HepG2 (cell line): Measurements from ENCODE around the gene TUBA4B. TPM values are rescaled to one million over a fixed set of nuclear protein-coding genes. Genes with fewer than 3 reads are reported as not detected.

Experiments
- CBX5 ChIP-seq: sonication (generic); formaldehyde crosslinking; IDR thresholded peaks from 2 replicates; pipeline ENCODE4 v1.4.0; 2020; ENCODE audit warnings: missing genetic modification reagents, borderline replicate concordance
- CEBPB ChIP-seq: IDR thresholded peaks from 2 replicates; pipeline ENCODE4 v1.6.1; 2011; ENCODE audit warnings: low read depth, low read length, improper control_type of control experiment, borderline replicate concordance
- GABPB1 ChIP-seq: IDR thresholded peaks from 2 replicates; pipeline ENCODE4 v1.6.1; 2016; ENCODE audit warnings: mild to moderate bottlenecking, missing genetic modification reagents, moderate library complexity, missing compliant biosample characterization
- MBNL3 ChIP-seq: fragments of 250-450 bp; sonication (Bioruptor Pico); conservative IDR thresholded peaks from 2 replicates; pipeline ENCODE4 v1.8.0; 2022; ENCODE audit warnings: mild to moderate bottlenecking, inconsistent platforms
- MLLT10 ChIP-seq: sonication (generic); formaldehyde crosslinking; IDR thresholded peaks from 2 replicates; pipeline ENCODE4 v1.4.0; 2020; ENCODE audit warnings: missing genetic modification reagents
- NFYB ChIP-seq: sonication (generic); formaldehyde crosslinking; IDR thresholded peaks from 2 replicates; pipeline ENCODE4 v1.4.0; 2020; ENCODE audit warnings: missing genetic modification reagents
- PLSCR1 ChIP-seq: sonication (generic); formaldehyde crosslinking; IDR thresholded peaks from 2 replicates; pipeline ENCODE4 v1.5.0; 2020; ENCODE audit warnings: missing genetic modification reagents, mild to moderate bottlenecking, borderline replicate concordance
- ZNF205 ChIP-seq: IDR thresholded peaks from 2 replicates; pipeline ENCODE4 v1.6.1; 2018; ENCODE audit warnings: missing biosample characterization, missing genetic modification reagents
- ZNF230 ChIP-seq: sonication (generic); formaldehyde crosslinking; IDR thresholded peaks from 2 replicates; pipeline ENCODE4 v1.4.0; 2020; ENCODE audit warnings: mild to moderate bottlenecking, missing genetic modification reagents
- ZNF253 ChIP-seq: sonication (generic); formaldehyde crosslinking; IDR thresholded peaks from 2 replicates; pipeline ENCODE4 v1.8.0; 2022; ENCODE audit warnings: mild to moderate bottlenecking, missing genetic modification reagents, borderline replicate concordance
- ZNF264 ChIP-seq: sonication (generic); formaldehyde crosslinking; IDR thresholded peaks from 2 replicates; pipeline ENCODE4 v1.4.0; 2020; ENCODE audit warnings: missing genetic modification reagents
- ZNF34 ChIP-seq: sonication (generic); formaldehyde crosslinking; IDR thresholded peaks from 2 replicates; pipeline ENCODE4 v1.4.0; 2020; ENCODE audit warnings: mild to moderate bottlenecking, missing genetic modification reagents, borderline replicate concordance
- ZNF619 ChIP-seq: sonication (generic); formaldehyde crosslinking; IDR thresholded peaks from 2 replicates; pipeline ENCODE4 v1.4.0; 2020; ENCODE audit warnings: mild to moderate bottlenecking, missing genetic modification reagents
- ZNF709 ChIP-seq: sonication (generic); formaldehyde crosslinking; IDR thresholded peaks from 2 replicates; pipeline ENCODE4 v1.5.0; 2020; ENCODE audit warnings: mild to moderate bottlenecking, missing genetic modification reagents
- ZNF724P ChIP-seq: sonication (generic); formaldehyde crosslinking; IDR thresholded peaks from 2 replicates; pipeline ENCODE4 v1.8.0; 2022; ENCODE audit warnings: missing genetic modification reagents, borderline replicate concordance
- polyA plus RNA-seq, 8 experiments: library from polyadenylated mRNA; depleted of rRNA in 3 of 8; stranded (reverse) in 7 of 8; unstranded in 1 of 8; fragments of >200 nt; fragmentation: Illumina TruSeq in 4 of 8; extraction: Trizol in 4 of 8; gene quantifications; 2 replicates each; pipeline versions ENCODE4 v1.2.1 to v1.2.3, GENCODE V29; 2011 to 2016; ENCODE audit warnings: low read depth in 4 of 8, missing spikeins in 1 of 8, mixed read lengths in 1 of 8; ENCODE audit not compliant: insufficient read depth in 1 of 8
- total RNA-seq, 5 experiments: library from RNA; depleted of rRNA; stranded (reverse); fragments of >200 nt; fragmentation: Illumina TruSeq; extraction: Trizol; gene quantifications; 2 replicates each; pipeline ENCODE4 v1.2.3, GENCODE V29; 2016; ENCODE audit warnings: low read depth in 1 of 5
- TF ChIP-seq, protein P1 (sequence below): sonication (generic); formaldehyde crosslinking; IDR thresholded peaks from 2 replicates; pipeline ENCODE4 v1.5.0; 2020; ENCODE audit warnings: missing genetic modification reagents, mild to moderate bottlenecking, borderline replicate concordance
- TF ChIP-seq, protein P2 (sequence below): sonication (generic); IDR thresholded peaks from 2 replicates; pipeline ENCODE4 v1.6.1; 2016; ENCODE audit warnings: low read depth, borderline replicate concordance
- TF ChIP-seq, protein P3 (sequence below): sonication (generic); formaldehyde crosslinking; IDR thresholded peaks from 2 replicates; pipeline ENCODE4 v1.5.1; 2020; ENCODE audit warnings: mild to moderate bottlenecking, moderate library complexity, missing genetic modification reagents
- TF ChIP-seq, protein P4 (sequence below): IDR thresholded peaks from 2 replicates; pipeline ENCODE4 v1.6.1; 2016; ENCODE audit warnings: mild to moderate bottlenecking, missing biosample characterization, missing genetic modification reagents
- TF ChIP-seq, protein P5 (sequence below): sonication (generic); formaldehyde crosslinking; IDR thresholded peaks from 2 replicates; pipeline ENCODE4 v1.4.0; 2020; ENCODE audit warnings: missing genetic modification reagents
- TF ChIP-seq, protein P6 (sequence below): sonication (generic); formaldehyde crosslinking; IDR thresholded peaks from 2 replicates; pipeline ENCODE4 v1.5.0; 2020; ENCODE audit warnings: mild to moderate bottlenecking, missing genetic modification reagents

The TUBA4B gene
- total and polyA plus RNA-seq, 2 of the 13 experiments (the other 11 are each of a cell fraction or from before 2014, with no cell fraction given), result 0.18 to 0.22 TPM

GRCh38 chr2:219249203-219249980 lies 3.7 kb upstream of the TUBA4B start (continued):
- TF ChIP-seq PLSCR1 (no peak), ZNF619 (CRISPR knock-in tag) (no peak), ZNF34 (0 out of 2 replicates have a peak, but pooled peaks have one; percentile 46), ZNF230 (CRISPR knock-in tag) (no peak), CBX5 (peak; percentile 55; the same call in 1 of the 2 replicates), MLLT10 (CRISPR knock-in tag) (no peak), ZNF724P (CRISPR knock-in tag) (peak; percentile 61; the same call in 1 of the 2 replicates), ZNF709 (CRISPR knock-in tag) (peak; percentile 93; the same call in 1 of the 2 replicates), ZNF205 (CRISPR knock-in tag) (peak; percentile 51; the same call in 1 of the 2 replicates), GABPB1 (CRISPR knock-in tag) (peak; percentile 70), MBNL3 (CRISPR knock-in tag) (no peak), ZNF264 (CRISPR knock-in tag) (0 out of 2 replicates have a peak, but pooled peaks have one; percentile 22), ZNF253 (no peak; the same call in 1 of the 2 replicates), CEBPB (no peak), NFYB (0 out of 2 replicates have a peak, but pooled peaks have one; percentile 6)
- TF ChIP-seq, protein P1, sequence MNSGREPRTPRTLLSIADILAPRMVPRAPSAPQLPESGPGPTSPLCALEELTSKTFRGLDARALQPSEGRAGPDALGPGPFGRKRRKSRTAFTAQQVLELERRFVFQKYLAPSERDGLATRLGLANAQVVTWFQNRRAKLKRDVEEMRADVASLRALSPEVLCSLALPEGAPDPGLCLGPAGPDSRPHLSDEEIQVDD (CRISPR knock-in tag), result no peak
- TF ChIP-seq, protein P2, sequence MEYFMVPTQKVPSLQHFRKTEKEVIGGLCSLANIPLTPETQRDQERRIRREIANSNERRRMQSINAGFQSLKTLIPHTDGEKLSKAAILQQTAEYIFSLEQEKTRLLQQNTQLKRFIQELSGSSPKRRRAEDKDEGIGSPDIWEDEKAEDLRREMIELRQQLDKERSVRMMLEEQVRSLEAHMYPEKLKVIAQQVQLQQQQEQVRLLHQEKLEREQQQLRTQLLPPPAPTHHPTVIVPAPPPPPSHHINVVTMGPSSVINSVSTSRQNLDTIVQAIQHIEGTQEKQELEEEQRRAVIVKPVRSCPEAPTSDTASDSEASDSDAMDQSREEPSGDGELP, result peak; percentile 93
- TF ChIP-seq, protein P3, sequence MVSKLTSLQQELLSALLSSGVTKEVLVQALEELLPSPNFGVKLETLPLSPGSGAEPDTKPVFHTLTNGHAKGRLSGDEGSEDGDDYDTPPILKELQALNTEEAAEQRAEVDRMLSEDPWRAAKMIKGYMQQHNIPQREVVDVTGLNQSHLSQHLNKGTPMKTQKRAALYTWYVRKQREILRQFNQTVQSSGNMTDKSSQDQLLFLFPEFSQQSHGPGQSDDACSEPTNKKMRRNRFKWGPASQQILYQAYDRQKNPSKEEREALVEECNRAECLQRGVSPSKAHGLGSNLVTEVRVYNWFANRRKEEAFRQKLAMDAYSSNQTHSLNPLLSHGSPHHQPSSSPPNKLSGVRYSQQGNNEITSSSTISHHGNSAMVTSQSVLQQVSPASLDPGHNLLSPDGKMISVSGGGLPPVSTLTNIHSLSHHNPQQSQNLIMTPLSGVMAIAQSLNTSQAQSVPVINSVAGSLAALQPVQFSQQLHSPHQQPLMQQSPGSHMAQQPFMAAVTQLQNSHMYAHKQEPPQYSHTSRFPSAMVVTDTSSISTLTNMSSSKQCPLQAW (CRISPR knock-in tag), result peak; percentile 99
- TF ChIP-seq, protein P4, sequence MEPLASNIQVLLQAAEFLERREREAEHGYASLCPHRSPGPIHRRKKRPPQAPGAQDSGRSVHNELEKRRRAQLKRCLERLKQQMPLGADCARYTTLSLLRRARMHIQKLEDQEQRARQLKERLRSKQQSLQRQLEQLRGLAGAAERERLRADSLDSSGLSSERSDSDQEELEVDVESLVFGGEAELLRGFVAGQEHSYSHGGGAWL, result no peak
- TF ChIP-seq, protein P5, sequence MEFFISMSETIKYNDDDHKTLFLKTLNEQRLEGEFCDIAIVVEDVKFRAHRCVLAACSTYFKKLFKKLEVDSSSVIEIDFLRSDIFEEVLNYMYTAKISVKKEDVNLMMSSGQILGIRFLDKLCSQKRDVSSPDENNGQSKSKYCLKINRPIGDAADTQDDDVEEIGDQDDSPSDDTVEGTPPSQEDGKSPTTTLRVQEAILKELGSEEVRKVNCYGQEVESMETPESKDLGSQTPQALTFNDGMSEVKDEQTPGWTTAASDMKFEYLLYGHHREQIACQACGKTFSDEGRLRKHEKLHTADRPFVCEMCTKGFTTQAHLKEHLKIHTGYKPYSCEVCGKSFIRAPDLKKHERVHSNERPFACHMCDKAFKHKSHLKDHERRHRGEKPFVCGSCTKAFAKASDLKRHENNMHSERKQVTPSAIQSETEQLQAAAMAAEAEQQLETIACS (CRISPR knock-in tag), result no peak
- TF ChIP-seq, protein P6, sequence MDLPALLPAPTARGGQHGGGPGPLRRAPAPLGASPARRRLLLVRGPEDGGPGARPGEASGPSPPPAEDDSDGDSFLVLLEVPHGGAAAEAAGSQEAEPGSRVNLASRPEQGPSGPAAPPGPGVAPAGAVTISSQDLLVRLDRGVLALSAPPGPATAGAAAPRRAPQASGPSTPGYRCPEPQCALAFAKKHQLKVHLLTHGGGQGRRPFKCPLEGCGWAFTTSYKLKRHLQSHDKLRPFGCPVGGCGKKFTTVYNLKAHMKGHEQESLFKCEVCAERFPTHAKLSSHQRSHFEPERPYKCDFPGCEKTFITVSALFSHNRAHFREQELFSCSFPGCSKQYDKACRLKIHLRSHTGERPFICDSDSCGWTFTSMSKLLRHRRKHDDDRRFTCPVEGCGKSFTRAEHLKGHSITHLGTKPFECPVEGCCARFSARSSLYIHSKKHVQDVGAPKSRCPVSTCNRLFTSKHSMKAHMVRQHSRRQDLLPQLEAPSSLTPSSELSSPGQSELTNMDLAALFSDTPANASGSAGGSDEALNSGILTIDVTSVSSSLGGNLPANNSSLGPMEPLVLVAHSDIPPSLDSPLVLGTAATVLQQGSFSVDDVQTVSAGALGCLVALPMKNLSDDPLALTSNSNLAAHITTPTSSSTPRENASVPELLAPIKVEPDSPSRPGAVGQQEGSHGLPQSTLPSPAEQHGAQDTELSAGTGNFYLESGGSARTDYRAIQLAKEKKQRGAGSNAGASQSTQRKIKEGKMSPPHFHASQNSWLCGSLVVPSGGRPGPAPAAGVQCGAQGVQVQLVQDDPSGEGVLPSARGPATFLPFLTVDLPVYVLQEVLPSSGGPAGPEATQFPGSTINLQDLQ (CRISPR knock-in tag), result peak; percentile 30; the same call in 1 of the 2 replicates
